ENCODE measurements around the gene PRKAA2.

The PRKAA2 gene

GRCh38 chr1:56655991-56656613 lies 11.0 kb downstream of the PRKAA2 start:
- no peak for DNase-seq

- DNase-seq: no peak
Observed at GRCh38 chr1:56658254-56658653, 13.1 kb downstream of the PRKAA2 start.

GRCh38 chr1:56660293-56660692 lies 15.2 kb downstream of the PRKAA2 start:
- no peak for DNase-seq

GRCh38 chr1:56663846-56664245 lies 18.7 kb downstream of the PRKAA2 start:
- DNase-seq: no peak

GRCh38 chr1:56665384-56665783 lies 20.3 kb downstream of the PRKAA2 start:
- DNase-seq: no peak

- DNase-seq: no peak
Observed at GRCh38 chr1:56666112-56666608, 21.0 kb downstream of the PRKAA2 start.

- DNase-seq: no peak
Observed at GRCh38 chr1:56670350-56670749, 25.2 kb downstream of the PRKAA2 start.

GRCh38 chr1:56671085-56671484 lies 26.0 kb downstream of the PRKAA2 start:
- no peak for DNase-seq

GRCh38 chr1:56671542-56671941 lies 26.4 kb downstream of the PRKAA2 start:
- no peak for DNase-seq

- no peak for DNase-seq
Observed at GRCh38 chr1:56672579-56672978, 27.5 kb downstream of the PRKAA2 start.

- DNase-seq: no peak
Observed at GRCh38 chr1:56675763-56676162, 30.6 kb downstream of the PRKAA2 start.

- DNase-seq: no peak
Observed at GRCh38 chr1:56676571-56677035, 31.5 kb downstream of the PRKAA2 start.

GRCh38 chr1:56683569-56683968 lies 38.5 kb downstream of the PRKAA2 start:
- DNase-seq: no peak

- DNase-seq: no peak
Observed at GRCh38 chr1:56686169-56686568, 41.1 kb downstream of the PRKAA2 start.

GRCh38 chr1:56688522-56689026 lies 43.5 kb downstream of the PRKAA2 start:
- peak; percentile 6 for DNase-seq

- no peak for DNase-seq
Observed at GRCh38 chr1:56696663-56697062, 51.5 kb downstream of the PRKAA2 start.

- DNase-seq: no peak
Observed at GRCh38 chr1:56703747-56704146, 58.6 kb downstream of the PRKAA2 start.

GRCh38 chr1:56707379-56707778 lies 62.3 kb downstream of the PRKAA2 start:
- DNase-seq: no peak

GRCh38 chr1:56709269-56709880 lies 64.3 kb downstream of the PRKAA2 start:
- DNase-seq: peak; percentile 41

GRCh38 chr1:56709995-56710394 lies 64.9 kb downstream of the PRKAA2 start:
- DNase-seq: no peak

GRCh38 chr1:56710646-56711045 lies 65.5 kb downstream of the PRKAA2 start:
- no peak for DNase-seq

- no peak for DNase-seq
Observed at GRCh38 chr1:56712150-56712549, 67.0 kb downstream of the PRKAA2 start.

- no peak for DNase-seq
Observed at GRCh38 chr1:56713112-56713511, 68.0 kb downstream of the PRKAA2 start.

- no peak for DNase-seq
Observed at GRCh38 chr1:56715156-56715555, 70.0 kb downstream of the PRKAA2 start.

GRCh38 chr1:56719171-56719570 lies 74.1 kb downstream of the PRKAA2 start:
- DNase-seq: no peak
